ENCODE data around the gene GPANK1. TPM values are rescaled to one million over a fixed set of nuclear protein-coding genes. Genes with fewer than 3 reads are reported as not detected.

The GPANK1 gene
- total RNA-seq, 2 donors from 2014 or later: 16.1 to 21.3 TPM

DNA sequence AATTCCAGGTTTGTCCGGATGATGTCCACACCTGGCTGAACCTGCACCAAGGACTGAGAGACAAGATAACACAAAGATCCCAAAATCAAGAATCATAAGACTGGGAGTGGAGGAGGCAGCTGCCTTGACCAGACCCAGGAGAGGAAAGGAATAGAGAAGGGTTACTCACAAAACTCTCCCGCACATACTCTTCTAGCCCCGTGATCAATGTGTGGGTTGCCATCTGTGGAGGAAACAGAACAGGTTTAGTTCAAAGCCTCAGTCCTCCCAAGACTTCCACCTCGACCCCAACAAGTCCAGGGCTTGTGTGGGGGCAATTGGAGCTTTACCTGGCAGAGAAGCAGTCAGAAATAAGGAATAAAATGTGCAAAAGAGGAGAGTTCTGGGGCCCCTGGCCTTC, 23.4 kb downstream of the GPANK1 start:
- Mint-ChIP-seq H3K4me1 (no peaks in the 10 kb centered on the region), H3K4me3 (no peak overlapping the region), H3K9me3 (no peaks in the 10 kb centered on the region), H3K27ac (no peak overlapping the region), H3K27me3 (ENCODE audit: insufficient read depth) (no peaks in the 10 kb centered on the region), H3K36me3 (ENCODE audit: low read depth) (peaks cover 79% of the 10 kb centered on the region)
- DNase-seq: no peak
- Histone ChIP-seq H3K27ac (ENCODE audit: low read depth, low read length) (no peak overlapping the region), H3K36me3 (ENCODE audit: control insufficient read depth, insufficient read depth, low read length) (peaks cover 96% of the 10 kb centered on the region), H3K9ac (ENCODE audit: extremely low read depth, low read length, poor library complexity, severe bottlenecking) (no peak overlapping the region), H3K9me3 (ENCODE audit: control insufficient read depth, low read length) (no peaks in the 10 kb centered on the region), H3K4me1 (ENCODE audit: control insufficient read depth, insufficient read depth, low read length) (no peaks in the 10 kb centered on the region), H3K27me3 (ENCODE audit: control insufficient read depth, insufficient read depth, low read length, poor library complexity, severe bottlenecking) (no peaks in the 10 kb centered on the region), H3K4me3 (ENCODE audit: low read length) (no peak overlapping the region)
- WGBS, 2 experiments (ENCODE audit: insufficient coverage in 1 of 2, insufficient read length in 1 of 2): 97 to 100% methylated on average over 2 to 4 of the region's 4 CpGs
- no peak for TF ChIP-seq CTCF (conservative IDR thresholded peaks at IDR 0.05)

- Histone ChIP-seq H3K9ac (ENCODE audit: extremely low read depth, low read length, poor library complexity, severe bottlenecking) (no peak overlapping the region), H3K27me3 (ENCODE audit: control insufficient read depth, insufficient read depth, low read length, poor library complexity, severe bottlenecking) (no peaks in the 10 kb centered on the region), H3K27ac (ENCODE audit: low read depth, low read length) (no peak overlapping the region), H3K36me3 (ENCODE audit: control insufficient read depth, insufficient read depth, low read length) (peaks cover 96% of the 10 kb centered on the region), H3K4me3 (ENCODE audit: low read length) (no peak overlapping the region), H3K9me3 (ENCODE audit: control insufficient read depth, low read length) (no peaks in the 10 kb centered on the region), H3K4me1 (ENCODE audit: control insufficient read depth, insufficient read depth, low read length) (no peaks in the 10 kb centered on the region)
- no peak for TF ChIP-seq CTCF (conservative IDR thresholded peaks at IDR 0.05)
- no peak for DNase-seq
- H3K36me3 Mint-ChIP-seq (ENCODE audit: low read depth): peaks cover 80% of the 10 kb centered on the region
- WGBS, 2 experiments (ENCODE audit: insufficient coverage in 1 of 2, insufficient read length in 1 of 2): 99 to 100% methylated on average over 3 to 6 of the region's 6 CpGs
- no peaks in the 10 kb centered on the region for H3K9me3 Mint-ChIP-seq
- H3K4me1 Mint-ChIP-seq: no peaks in the 10 kb centered on the region
- no peak overlapping the region for H3K27ac Mint-ChIP-seq
- no peaks in the 10 kb centered on the region for H3K27me3 Mint-ChIP-seq (ENCODE audit: insufficient read depth)
- no peak overlapping the region for H3K4me3 Mint-ChIP-seq
These were observed 24.2 kb downstream of the GPANK1 start for GRCh38 chr6:31640612-31641011.

GRCh38 chr6:31639449-31639861, 25.3 kb downstream of the GPANK1 start:
- DNase-seq: no peak
- H3K4me3 Mint-ChIP-seq: no peak overlapping the region
- WGBS, 2 experiments (ENCODE audit: insufficient coverage in 1 of 2, insufficient read length in 1 of 2): 94 to 97% methylated on average over 3 to 10 of the region's 10 CpGs
- H3K4me1 Mint-ChIP-seq: no peaks in the 10 kb centered on the region
- no peaks in the 10 kb centered on the region for H3K4me1 ChIP-seq (ENCODE audit: control insufficient read depth, insufficient read depth, low read length)
- H3K27me3 Mint-ChIP-seq (ENCODE audit: insufficient read depth): no peaks in the 10 kb centered on the region
- no peak overlapping the region for H3K9ac ChIP-seq (ENCODE audit: extremely low read depth, low read length, poor library complexity, severe bottlenecking)
- no peak for TF ChIP-seq CTCF (conservative IDR thresholded peaks at IDR 0.05)
- no peaks in the 10 kb centered on the region for H3K27me3 ChIP-seq (ENCODE audit: control insufficient read depth, insufficient read depth, low read length, poor library complexity, severe bottlenecking)
- no peak overlapping the region for H3K4me3 ChIP-seq (ENCODE audit: low read length)
- no peaks in the 10 kb centered on the region for H3K9me3 Mint-ChIP-seq
- H3K9me3 ChIP-seq (ENCODE audit: control insufficient read depth, low read length): no peaks in the 10 kb centered on the region
- H3K36me3 ChIP-seq (ENCODE audit: control insufficient read depth, insufficient read depth, low read length): peaks cover 96% of the 10 kb centered on the region
- H3K27ac Mint-ChIP-seq: no peak overlapping the region
- no peak overlapping the region for H3K27ac ChIP-seq (ENCODE audit: low read depth, low read length)
- H3K36me3 Mint-ChIP-seq (ENCODE audit: low read depth): peaks cover 78% of the 10 kb centered on the region

All from endodermal cell (in vitro differentiated cells).